Fibroblast of skin of scalp (primary cell): ENCODE results near the gene ATP6V0C.

Source experiments
- DNase-seq: peaks from one replicate; pipeline ENCODE4 v3.0.0-alpha.2; 2013

Gene ATP6V0C

GRCh38 chr16:2493605-2494004 is 20.1 kb upstream of the ATP6V0C start:
- DNase-seq: no peak

DNA sequence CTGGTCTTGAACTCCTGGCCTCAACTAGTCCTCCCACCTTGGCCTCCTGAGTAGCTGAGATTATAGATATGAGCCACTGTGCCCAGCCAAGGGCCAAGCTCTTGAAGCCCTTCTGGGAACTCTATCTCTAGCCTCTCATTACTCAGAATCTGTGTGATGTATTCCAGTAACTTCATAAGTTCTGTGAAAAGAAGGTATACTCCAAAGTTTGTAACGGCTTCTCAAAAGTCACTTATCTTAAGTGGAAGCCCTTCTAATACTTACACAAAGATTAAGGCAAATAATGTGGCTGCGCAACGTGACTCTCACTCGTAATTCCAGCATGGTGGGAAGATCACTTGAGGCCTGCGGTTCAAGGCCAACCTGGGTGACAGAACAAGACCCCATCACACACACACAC is 19.1 kb upstream of the ATP6V0C start:
- DNase-seq: no peak

- no peak for DNase-seq
Observed at GRCh38 chr16:2495041-2495440, 18.7 kb upstream of the ATP6V0C start.

DNA sequence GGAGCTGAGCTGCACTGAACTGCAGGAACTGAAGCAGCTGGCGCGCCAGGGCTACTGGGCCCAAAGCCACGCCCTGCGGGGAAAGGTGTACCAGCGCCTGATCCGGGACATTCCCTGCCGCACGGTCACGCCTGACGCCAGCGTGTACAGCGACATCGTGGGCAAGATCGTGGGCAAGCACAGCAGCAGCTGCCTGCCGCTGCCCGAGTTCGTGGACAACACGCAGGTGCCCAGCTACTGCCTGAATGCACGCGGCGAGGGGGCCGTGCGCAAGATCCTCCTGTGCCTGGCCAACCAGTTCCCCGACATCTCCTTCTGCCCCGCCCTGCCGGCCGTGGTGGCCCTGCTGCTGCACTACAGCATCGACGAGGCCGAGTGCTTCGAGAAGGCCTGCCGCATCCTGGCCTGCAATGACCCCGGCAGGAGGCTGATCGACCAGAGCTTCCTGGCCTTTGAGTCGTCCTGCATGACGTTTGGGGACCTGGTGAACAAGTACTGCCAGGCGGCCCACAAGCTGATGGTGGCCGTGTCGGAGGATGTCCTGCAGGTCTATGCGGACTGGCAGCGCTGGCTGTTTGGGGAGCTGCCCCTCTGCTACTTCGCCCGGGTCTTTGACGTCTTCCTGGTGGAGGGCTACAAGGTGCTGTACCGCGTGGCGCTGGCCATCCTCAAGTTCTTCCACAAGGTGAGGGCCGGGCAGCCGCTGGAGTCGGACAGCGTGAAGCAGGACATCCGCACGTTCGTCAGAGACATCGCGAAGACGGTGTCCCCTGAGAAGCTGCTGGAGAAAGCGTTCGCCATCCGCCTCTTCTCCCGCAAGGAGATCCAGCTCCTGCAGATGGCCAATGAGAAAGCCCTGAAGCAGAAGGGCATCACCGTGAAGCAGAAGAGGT is 17.3 kb upstream of the ATP6V0C start:
- DNase-seq: no peak

DNA sequence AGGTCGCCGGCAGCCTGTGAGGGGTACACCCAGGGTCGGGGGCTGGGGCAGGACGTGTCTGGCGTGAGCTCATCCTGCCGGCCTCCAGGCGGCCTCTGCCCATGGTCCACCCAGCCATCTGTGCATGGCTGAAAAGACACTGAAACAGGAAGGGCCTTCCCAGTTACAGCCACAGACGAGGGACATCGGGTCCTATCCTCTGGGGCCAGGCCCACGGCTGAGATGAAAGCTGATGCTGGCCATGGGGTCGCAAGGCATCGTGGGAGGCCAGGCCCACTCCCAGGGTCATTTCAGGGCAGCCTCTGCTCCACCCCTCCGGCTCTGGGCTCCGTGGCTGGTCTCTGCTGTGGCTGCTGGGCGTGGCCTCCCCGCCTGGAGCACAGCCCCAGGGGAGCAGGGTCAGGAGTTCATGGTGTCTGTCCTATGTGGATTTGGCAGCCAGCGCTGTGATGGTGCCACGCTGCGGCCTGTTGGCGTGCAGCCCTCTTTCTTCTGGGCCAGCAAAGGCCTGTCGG is 16.6 kb upstream of the ATP6V0C start:
- DNase-seq: peak; percentile 42

DNA sequence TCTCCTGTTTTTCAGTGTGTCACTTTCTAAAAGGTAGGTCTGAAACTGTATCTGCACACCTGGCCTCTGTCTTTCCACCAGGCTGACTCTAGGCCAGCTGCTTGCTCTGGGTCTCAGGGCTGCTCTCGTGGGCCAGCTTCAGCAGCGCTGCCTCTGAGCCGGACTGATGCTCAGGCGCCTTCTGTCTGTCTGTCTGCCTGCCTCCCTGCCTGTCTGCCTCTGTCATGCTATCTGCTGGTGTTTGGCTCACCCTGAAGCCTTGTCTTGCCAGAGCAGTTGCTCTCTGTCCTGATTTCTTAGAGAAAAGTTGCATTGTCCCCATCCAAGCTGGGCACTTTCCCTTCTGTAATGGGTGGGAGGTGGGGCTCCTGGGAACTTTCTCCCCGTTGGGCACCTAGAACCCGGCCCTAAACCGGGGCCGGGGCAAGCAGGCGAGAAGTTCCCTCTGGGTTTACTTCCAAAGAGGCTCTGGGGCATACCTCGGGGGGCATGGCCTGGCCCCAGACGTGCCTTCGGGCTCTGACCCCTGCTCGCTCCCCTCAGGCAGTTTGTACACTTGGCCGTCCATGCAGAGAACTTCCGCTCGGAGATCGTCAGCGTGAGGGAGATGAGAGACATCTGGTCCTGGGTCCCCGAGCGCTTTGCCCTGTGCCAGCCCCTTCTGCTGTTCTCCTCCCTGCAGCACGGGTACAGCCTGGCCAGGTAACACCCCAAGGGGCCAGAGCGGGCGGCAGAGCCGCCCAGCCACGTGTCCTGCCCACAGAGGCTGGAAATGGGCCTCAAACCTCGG is 15.9 kb upstream of the ATP6V0C start:
- no peak for DNase-seq

- no peak for DNase-seq
Observed at GRCh38 chr16:2498531-2499253, 15.1 kb upstream of the ATP6V0C start.

DNA sequence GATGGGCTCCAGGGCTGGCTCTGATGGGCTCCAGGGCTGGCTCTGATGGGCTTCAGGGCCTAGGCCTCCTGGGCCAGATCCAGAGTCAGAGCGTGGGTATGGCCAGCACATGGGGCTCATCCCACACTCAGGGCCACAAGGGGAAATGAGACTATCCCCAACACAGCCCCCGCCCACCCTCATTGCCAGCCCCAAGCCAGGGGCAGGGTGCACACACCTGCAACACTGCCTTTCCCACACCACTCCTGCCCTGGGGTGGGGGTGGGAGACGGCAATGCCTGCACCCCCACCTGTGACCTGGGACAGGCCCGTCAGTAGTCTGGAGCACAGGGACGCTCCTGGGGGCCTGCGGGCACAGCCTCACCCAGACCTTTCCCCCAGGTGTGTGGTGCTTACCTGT is 14.3 kb upstream of the ATP6V0C start:
- DNase-seq: no peak

DNA sequence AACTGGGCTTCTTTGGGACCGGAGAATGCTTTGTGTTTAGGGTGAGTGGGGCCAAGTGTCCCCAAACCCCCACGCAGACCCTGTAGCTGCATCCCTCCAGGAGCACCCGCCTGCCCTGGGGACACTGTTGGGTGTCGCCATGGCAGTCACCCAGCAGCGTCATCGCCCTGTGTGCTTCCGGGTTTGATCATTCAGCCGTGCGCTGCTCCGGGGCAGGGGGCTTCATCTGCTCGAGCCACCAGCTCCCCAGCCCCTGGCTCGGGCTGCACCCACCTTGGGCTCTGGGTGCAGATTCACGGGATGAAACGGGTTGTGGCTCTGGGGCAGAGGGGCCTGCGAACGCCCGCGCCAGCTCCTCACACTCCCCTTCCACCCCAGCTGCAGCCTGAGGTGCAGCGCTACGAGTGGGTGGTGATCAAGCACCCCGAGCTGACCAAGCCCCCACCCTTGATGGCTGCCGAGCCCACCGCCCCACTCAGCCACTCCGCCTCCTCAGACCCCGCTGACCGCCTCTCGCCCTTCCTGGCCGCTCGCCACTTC is 13.8 kb upstream of the ATP6V0C start:
- no peak for DNase-seq

DNA sequence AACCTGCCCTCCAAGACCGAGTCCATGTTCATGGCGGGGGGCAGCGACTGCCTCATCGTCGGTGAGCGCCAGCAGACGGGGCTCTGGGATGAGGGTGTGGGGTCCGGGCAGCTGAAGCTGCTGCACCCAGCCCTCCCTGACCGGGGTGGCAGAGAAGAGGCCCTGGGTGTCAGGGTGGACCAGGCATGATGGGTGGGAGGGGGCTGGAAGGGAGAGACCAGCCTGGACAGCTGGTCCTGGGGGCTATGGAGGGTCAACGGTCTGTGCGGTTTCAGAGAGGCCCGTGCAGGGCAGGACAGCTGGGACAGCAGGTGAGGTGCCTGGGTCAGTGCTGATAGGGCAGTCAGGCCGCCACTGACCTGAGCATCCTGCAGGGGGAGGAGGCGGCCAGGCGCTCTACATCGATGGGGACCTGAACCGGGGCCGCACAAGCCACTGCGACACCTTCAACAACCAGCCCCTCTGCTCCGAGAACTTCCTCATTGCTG is 13.3 kb upstream of the ATP6V0C start:
- no peak for DNase-seq

GRCh38 chr16:2500918-2501750 is 12.6 kb upstream of the ATP6V0C start:
- DNase-seq: peak; percentile 73

GRCh38 chr16:2501946-2502895 is 11.5 kb upstream of the ATP6V0C start:
- no peak for DNase-seq

DNA sequence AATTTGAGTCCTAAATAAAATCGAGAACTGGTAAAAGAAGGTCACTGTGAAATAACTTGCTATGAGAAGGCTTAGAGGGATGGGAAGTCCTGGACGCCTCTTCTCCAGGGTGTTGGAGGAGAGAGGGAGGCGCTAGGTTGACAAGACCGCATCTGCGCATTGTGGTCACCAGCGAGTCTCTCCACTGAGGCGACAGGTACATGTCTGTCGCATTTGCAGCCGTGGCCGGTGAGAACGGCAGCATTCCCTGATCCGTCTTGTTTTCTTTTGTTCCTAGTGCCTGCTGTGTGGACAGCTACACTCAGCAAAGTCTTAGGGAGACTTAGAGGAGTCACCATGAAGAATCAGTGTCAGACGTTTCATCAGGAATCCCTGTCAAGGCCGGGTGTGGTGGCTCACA is 8.1 kb upstream of the ATP6V0C start:
- DNase-seq: no peak

DNA sequence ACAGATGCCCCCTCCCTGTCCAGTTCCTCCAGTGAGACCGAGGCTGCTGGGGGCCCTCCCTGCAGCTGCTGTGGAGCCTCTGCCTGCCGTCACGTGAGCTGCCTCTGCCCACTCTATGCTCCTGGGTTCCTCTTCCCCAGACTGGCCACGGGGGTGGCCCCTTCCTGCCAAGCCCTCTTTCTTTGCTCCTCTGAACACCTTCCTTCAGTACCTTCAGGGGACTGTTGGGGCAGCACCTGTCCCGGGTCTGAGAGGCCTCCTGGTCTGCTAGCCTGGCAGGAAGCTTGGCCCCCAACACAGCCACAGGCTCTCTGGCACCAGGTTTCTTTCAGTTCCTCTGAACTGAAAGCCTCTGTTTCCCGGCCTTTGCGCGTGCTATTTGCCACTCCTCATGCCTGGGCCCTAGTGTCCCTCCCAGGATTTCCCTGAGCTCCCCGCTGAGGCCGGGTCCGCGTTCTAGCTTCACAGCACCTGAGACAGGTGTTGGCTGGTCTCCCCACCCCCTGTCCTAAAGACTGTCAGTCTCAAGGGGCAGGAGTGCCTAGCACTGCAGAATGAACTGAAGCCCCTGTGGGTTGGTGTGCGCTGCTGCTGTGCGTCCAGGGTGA is 6.6 kb upstream of the ATP6V0C start:
- DNase-seq: no peak

DNA sequence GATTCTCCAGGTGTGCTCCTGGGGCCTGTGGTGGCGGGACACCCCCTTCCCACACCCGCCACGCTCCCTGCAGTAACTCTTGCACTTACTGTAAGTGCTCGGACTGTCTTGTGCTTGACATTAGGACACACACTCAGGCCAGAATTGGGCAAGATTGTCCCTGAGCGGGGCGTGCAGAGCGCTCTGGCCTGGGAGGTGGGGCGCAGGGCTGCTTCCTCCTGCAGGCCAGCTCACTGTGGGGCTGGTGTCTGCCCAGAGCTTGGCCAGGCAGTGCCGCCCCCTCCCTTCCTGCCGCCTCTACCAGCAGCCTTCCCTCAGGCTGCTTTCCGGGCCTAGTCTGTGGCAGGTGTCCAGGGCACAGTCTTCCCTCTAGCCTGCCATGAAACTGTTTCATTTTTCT is 6.1 kb upstream of the ATP6V0C start:
- no peak for DNase-seq

DNA sequence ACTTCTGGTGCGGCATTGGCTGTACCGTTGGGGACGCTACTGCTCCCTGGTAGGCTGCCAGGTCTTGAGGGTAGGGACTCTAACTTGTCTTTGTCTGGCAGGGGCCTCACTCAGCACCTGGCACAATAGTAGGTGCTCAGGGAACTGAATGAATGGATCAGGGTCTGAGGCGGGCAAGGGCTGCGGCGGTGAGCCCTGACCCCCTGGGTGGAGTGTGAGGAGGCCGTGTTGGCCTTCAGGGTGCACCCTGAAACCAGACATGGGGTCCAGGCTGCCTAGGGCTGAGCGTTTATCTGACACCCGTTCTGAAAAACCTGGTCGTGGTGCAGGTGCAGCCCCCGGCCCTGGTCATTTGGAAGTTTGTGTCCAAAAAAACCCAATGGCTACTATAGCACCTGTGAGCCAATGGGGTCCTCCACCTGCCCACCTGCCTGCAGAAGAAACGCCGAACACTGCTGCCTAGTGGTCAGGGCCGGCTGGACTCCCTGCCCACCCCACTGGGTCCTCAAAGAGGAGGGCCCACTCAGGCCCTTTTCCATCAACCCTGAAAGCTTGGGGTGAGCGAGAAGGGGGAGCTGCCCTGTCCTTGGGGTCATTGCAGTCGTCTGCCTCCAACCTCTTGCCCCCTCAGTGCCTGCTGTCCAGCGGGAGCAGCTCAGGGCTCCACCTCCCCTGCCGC is 4.9 kb upstream of the ATP6V0C start:
- DNase-seq: no peak

GRCh38 chr16:2511128-2511800 is 2.5 kb upstream of the ATP6V0C start:
- DNase-seq: peak; percentile 47

GRCh38 chr16:2511996-2512734 is 1.6 kb upstream of the ATP6V0C start:
- no peak for DNase-seq
